Prostate gland (tissue), 2 donors: ENCODE measurements around the gene MAML1. TPM values are rescaled to one million over a fixed set of nuclear protein-coding genes. Genes with fewer than 3 reads are reported as not detected.

Source experiments
- DNase-seq: peaks from one replicate; pipeline ENCODE4 v3.0.0-alpha.2; 2019; ENCODE audit warnings: low spot score
- H3K27ac ChIP-seq, 2 donors: fragments of 200-600 bp; sonication (generic); 2 replicates each; pipeline ENCODE4 v1.5.1; 2017 to 2019
- H3K27me3 ChIP-seq: fragments of 200-600 bp; sonication (generic); replicated peaks from 2 replicates; pipeline ENCODE4 v1.5.1; 2019; ENCODE audit not compliant: insufficient read depth
- H3K36me3 ChIP-seq, 2 donors: fragments of 200-600 bp; sonication (generic); 1 replicate in 1 of 2; 2 replicates in 1 of 2; pipeline versions ENCODE4 v1.5.1 to v1.8.1; 2017 to 2019
- H3K4me1 ChIP-seq: fragments of 200-600 bp; sonication (generic); replicated peaks from 2 replicates; pipeline ENCODE4 v1.5.1; 2019
- H3K4me3 ChIP-seq, 2 donors: fragments of 200-600 bp; sonication (generic); 2 replicates each; pipeline ENCODE4 v1.5.1; 2017 to 2019
- H3K9me3 ChIP-seq: fragments of 200-600 bp; sonication (generic); 2 replicates; pipeline ENCODE4 v1.5.1; 2017
- POLR2A ChIP-seq: fragments of 450-650 bp; IDR thresholded peaks from one replicate; pipeline ENCODE4 v1.6.1; 2016; ENCODE audit warnings: antibody characterized with exemption, mild to moderate bottlenecking
- POLR2AphosphoS5 ChIP-seq: sonication (generic); formaldehyde crosslinking; IDR thresholded peaks from one replicate; pipeline ENCODE4 v1.6.1; 2017; ENCODE audit warnings: antibody characterized with exemption
- WGBS: methylation state at CpG from one replicate; pipeline ENCODE4 v1.1.5; 2018; 5-methylcytosine and 5-hydroxymethylcytosine counted together
- intact Hi-C: fragments of 100-400 bp; cut with DNase I; formaldehyde crosslinking; loops from one replicate; pipeline ENCODE4 v1.14.2; 2022
- total RNA-seq, 2 donors: library from RNA; depleted of rRNA; stranded (reverse); fragments of >200 nt; gene quantifications; one replicate each; pipeline ENCODE4 v1.1.0, GENCODE V29; 2016
- TF ChIP-seq, protein P1 (sequence below), 4 experiments: fragments of 200-600 bp in 2 of 4; fragments of 450-650 bp in 2 of 4; sonication (generic) in 2 of 4; IDR thresholded peaks; 1 replicate in 3 of 4; 2 replicates in 1 of 4; pipeline ENCODE4 v1.5.1; 2016 to 2019; ENCODE audit warnings: antibody characterized with exemption in 4 of 4, mild to moderate bottlenecking in 2 of 4, moderate library complexity in 2 of 4

The MAML1 gene
- total RNA-seq, 2 donors from 2014 or later, result 33.9 to 54.7 TPM

DNA sequence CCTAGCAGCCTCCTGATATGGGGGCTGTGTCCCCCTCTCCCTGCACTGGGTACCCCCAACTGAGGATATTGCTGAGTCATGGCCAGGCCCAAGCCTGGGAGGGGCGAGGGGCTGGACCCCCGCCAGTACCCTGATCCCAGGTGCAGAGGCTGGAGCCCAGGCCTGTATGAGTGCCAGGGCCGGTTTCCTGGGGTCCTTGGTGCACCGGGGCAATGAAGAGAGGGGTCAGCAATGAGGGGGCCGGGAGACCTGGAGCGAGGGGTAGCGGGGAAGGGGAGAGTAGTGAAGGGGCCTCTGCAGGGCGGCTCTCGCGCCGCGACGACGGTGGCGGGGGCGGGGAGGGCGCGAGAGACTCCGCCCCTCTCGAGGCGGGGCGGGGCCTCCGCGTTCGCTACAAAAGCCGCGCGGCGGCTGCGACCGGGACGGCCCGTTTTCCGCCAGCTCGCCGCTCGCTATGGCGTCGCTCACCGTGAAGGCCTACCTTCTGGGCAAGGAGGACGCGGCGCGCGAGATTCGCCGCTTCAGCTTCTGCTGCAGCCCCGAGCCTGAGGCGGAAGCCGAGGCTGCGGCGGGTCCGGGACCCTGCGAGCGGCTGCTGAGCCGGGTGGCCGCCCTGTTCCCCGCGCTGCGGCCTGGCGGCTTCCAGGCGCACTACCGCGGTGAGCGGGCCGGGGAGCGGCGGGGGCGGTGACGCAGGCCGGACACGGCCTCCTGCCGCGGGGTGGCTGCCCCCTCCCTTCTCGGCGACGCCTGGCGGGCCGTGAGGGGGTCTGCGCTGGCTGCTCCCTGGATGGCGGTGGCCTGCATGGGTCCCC, 88.1 kb downstream of the MAML1 start, which contains the start of gene SQSTM1:
Gene SQSTM1, plus strand, starts transcription at position 423 of the 815 bp plus-strand sequence. Its CDS starts 32 bp downstream, at position 455.
- Histone ChIP-seq H3K4me3 (peak within 1 kb of the TSS; percentile 98 to 100), H3K36me3 (peaks cover 23% of the 10 kb centered on the region in 2 donors), H3K27ac (peak within 1 kb of the TSS; percentile 100), H3K9me3 (no peaks in the 10 kb centered on the region), H3K4me1 (peaks cover 32% of the 10 kb centered on the region), H3K27me3 (no peaks in the 10 kb centered on the region)
- TF ChIP-seq POLR2A (peak; percentile 100), POLR2AphosphoS5 (peak; percentile 91)
- TF ChIP-seq, protein P1, sequence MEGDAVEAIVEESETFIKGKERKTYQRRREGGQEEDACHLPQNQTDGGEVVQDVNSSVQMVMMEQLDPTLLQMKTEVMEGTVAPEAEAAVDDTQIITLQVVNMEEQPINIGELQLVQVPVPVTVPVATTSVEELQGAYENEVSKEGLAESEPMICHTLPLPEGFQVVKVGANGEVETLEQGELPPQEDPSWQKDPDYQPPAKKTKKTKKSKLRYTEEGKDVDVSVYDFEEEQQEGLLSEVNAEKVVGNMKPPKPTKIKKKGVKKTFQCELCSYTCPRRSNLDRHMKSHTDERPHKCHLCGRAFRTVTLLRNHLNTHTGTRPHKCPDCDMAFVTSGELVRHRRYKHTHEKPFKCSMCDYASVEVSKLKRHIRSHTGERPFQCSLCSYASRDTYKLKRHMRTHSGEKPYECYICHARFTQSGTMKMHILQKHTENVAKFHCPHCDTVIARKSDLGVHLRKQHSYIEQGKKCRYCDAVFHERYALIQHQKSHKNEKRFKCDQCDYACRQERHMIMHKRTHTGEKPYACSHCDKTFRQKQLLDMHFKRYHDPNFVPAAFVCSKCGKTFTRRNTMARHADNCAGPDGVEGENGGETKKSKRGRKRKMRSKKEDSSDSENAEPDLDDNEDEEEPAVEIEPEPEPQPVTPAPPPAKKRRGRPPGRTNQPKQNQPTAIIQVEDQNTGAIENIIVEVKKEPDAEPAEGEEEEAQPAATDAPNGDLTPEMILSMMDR (IDR thresholded peaks at IDR 0.05), result peak in 2 of 4 experiments; percentile 21 to 37
- peak; percentile 74 for DNase-seq
- 2% methylated on average over 47 of the region's 81 CpGs for WGBS
- intact Hi-C loops, result loop anchor here (2.0 to 5.0 kb wide), 3 partner anchors 14 to 123 kb away; partner anchors contain the start of genes CANX, MGAT4B and MRNIP

GRCh38 chr5:179821298-179822058, 88.9 kb downstream of the MAML1 start:
- under 1% methylated on average over 40 of the region's 54 CpGs for WGBS
- Histone ChIP-seq H3K4me1 (peaks cover 32% of the 10 kb centered on the region), H3K4me3 (peak overlapping the region; percentile 98 to 100), H3K27me3 (no peaks in the 10 kb centered on the region), H3K9me3 (no peaks in the 10 kb centered on the region), H3K27ac (peak overlapping the region; percentile 100), H3K36me3 (peaks cover 23 to 31% of the 10 kb centered on the region in 2 donors)
- TF ChIP-seq POLR2AphosphoS5 (peak; percentile 99), POLR2A (peak; percentile 97)
- TF ChIP-seq, protein P1 (IDR thresholded peaks at IDR 0.05), result peak in 1 of 4 experiments; percentile 37
- peak; percentile 97 for DNase-seq
- intact Hi-C loops, result loop anchor here (2.0 to 5.0 kb wide), 3 partner anchors 15 to 124 kb away; partner anchors contain the start of genes CANX, MGAT4B and MRNIP

GRCh38 chr5:179822059-179822432, 89.4 kb downstream of the MAML1 start:
- Histone ChIP-seq H3K4me1 (peaks cover 32% of the 10 kb centered on the region), H3K4me3 (peak overlapping the region; percentile 98 to 100), H3K36me3 (peaks cover 26 to 33% of the 10 kb centered on the region in 2 donors), H3K27me3 (no peaks in the 10 kb centered on the region), H3K9me3 (no peaks in the 10 kb centered on the region), H3K27ac (peak overlapping the region; percentile 100)
- WGBS, result 54% methylated on average over 3 of the region's 3 CpGs
- DNase-seq, result no peak
- intact Hi-C loops, result loop anchor here (5.0 kb wide), 2 partner anchors 35 to 125 kb away; partner anchors contain the start of genes CANX and MRNIP
- TF ChIP-seq POLR2A, result no peak
- TF ChIP-seq POLR2AphosphoS5, result no peak
- TF ChIP-seq, protein P1 (IDR thresholded peaks at IDR 0.05), result no peak

DNA sequence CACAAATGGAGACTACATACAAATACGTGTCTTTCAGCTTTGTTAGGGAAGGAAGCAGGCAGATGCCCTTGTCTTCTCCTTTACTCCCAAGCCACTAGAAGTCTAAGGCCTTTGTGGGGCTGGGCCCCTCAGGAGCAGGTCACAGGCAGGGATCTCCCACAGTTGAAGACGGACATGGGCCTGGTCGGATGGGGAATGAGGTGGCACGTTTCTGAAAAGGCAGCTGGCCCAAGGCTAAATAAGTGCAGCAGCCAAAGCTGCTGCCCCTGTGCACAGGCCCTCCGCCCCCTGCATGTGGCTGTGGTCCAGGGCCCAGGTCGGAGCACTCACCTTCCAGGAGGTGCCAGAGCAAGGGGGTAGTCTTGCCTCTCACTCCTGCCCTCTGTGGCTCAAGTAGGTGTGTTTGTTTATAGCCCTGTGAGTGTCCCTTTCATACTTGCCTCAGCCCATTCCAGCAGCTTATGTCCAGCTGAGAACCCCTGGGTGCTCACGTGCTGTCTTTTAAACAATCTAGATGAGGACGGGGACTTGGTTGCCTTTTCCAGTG, 89.9 kb downstream of the MAML1 start:
- intact Hi-C loops, result loop anchor here (5.0 kb wide), 2 partner anchors 35 to 125 kb away; partner anchors contain the start of genes CANX and MRNIP
- no peak for TF ChIP-seq POLR2A
- TF ChIP-seq POLR2AphosphoS5, result no peak
- TF ChIP-seq, protein P1 (IDR thresholded peaks at IDR 0.05), result no peak
- H3K4me1 ChIP-seq, result peaks cover 32% of the 10 kb centered on the region
- H3K27ac ChIP-seq, result peak overlapping the region; percentile 100
- no peaks in the 10 kb centered on the region for H3K27me3 ChIP-seq
- H3K4me3 ChIP-seq, result peak overlapping the region; percentile 98 to 100
- H3K9me3 ChIP-seq, result no peaks in the 10 kb centered on the region
- WGBS, result 40% methylated on average over 8 of the region's 8 CpGs
- no peak for DNase-seq
- H3K36me3 ChIP-seq, result peaks cover 26 to 33% of the 10 kb centered on the region in 2 donors
